Epithelial cell of prostate (primary cell): ENCODE measurements around the gene NLRP3.
A peak's percentile ranks its signal among the peaks of the same experiment; 100 is the strongest.
"Not testable (repeated sequence)": the region's sequence is repeated elsewhere in the genome, so short reads cannot be mapped to it uniquely, and the experiment has no call there.

Experiments used
- DNase-seq: peaks from one replicate; pipeline ENCODE4 v3.0.0-alpha.2; 2011; ENCODE audit warnings: low read depth, low spot score
- H3K27ac ChIP-seq: fragments of 450-650 bp; 2 replicates; pipeline ENCODE4 v1.5.1; 2017; ENCODE audit warnings: mild to moderate bottlenecking

The NLRP3 gene

DNA sequence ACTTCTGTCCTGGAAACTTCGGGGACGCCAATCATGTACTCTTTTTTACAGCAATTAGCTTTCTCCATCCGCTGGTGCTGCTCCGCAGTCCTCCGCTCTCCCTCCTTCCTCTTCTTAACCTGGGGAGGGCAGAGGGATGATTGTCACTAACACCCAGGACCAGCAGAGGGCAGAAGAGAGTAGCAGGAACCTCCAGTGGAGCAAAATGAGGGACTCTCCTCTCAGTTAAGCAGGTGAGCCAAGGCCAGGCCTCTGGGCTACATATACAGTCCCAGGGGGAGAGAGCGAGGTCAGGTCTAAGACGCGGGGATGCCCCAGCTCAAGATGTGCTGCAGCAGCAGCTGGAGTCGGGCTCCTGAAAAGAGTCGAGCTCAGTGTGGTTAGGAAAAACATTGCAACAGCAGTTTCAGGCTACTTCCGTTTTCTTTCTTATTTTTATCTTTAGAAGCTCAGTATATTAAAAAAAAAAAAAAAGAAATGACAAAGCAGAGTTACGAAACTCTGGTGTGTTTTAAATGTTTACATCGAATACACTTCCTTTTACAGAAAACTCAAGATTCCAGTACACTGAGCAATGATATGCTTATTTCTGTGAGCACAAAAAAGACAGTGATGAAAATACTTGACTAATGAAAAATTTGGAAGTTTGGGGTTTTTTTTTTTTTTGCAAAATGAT is 25.7 kb upstream of the NLRP3 start:
- peak overlapping the region; percentile 34 for H3K27ac ChIP-seq
- no peak for DNase-seq

DNA sequence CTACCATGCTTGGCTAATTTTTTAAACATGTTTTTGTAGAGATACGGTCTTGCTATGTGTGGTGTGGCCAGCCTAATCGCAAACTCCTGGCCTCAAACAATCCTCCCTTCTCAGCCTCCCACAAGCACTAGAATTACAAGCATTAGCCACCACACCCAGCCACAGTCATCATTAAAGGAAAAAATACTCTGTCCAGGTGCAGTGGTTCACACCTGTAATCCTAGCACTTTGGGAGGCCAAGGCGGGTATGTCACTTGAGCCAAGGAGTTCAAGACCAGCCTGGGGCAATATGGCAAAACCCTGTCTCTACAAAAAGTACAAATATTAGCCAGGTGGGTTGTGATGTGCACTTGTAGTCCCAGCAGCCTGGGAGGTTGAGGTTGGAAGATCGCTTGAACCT is 25.0 kb upstream of the NLRP3 start:
- no peak for DNase-seq
- H3K27ac ChIP-seq, result no peak overlapping the region

DNA sequence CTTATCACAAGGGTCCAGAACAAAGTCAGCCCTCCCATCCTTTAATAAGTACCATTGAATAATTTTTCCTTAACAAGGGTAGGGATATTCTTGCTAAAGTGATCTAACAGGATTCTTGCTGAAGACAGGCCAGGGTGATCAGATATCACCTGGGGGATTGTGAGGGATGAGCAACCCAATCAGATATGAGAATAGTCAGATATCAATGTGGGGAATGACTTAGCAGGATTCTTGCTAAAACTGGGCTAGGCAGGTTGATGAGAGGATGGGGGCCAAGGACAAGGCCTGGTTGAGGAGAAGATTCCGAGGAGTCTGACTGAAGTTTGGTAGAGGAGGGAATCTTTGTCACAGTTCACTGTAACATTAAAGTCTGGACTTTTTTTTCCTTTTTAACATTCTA is 23.9 kb upstream of the NLRP3 start:
- H3K27ac ChIP-seq, result no peak overlapping the region
- DNase-seq, result no peak

DNA sequence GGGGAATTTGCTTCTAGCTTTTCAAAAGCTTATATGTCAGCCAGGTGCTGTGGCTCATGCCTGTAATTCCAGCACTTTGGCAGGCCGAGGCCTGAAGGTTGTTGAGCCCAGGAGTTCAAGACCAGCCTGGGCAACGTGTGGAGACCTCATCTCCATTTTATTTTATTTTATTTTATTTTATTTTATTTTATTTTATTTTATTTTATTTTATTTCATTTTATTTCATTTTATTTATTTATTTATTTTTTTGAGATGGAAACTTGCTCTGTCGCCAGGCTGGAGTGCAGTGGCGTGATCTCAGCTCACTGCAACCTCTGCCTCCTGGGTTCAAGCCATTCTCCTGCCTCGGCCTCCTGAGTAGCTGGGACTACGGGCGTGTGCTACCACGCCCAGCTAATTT is 20.9 kb upstream of the NLRP3 start:
- not testable (repeated sequence) for DNase-seq, H3K27ac ChIP-seq

DNA sequence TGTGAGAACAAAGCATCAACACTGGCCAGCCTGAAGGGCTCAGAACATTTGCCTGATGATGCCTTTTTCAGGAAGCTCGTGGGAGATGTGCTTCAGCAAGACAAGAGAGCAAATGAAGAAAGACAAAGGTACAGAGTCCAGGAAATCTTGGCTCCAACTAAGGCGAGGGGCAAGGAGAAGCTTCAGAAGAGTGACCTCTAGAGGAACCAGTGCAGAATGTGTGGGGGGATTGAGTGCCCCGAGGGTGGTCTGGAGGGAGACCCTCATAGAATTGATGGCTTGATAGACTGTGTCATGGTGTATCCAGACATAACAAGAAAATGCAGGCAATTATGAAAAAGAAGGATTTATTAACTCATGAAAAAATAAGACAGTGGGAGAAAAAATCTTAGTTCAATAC is 15.3 kb upstream of the NLRP3 start:
- no peak overlapping the region for H3K27ac ChIP-seq
- no peak for DNase-seq

DNA sequence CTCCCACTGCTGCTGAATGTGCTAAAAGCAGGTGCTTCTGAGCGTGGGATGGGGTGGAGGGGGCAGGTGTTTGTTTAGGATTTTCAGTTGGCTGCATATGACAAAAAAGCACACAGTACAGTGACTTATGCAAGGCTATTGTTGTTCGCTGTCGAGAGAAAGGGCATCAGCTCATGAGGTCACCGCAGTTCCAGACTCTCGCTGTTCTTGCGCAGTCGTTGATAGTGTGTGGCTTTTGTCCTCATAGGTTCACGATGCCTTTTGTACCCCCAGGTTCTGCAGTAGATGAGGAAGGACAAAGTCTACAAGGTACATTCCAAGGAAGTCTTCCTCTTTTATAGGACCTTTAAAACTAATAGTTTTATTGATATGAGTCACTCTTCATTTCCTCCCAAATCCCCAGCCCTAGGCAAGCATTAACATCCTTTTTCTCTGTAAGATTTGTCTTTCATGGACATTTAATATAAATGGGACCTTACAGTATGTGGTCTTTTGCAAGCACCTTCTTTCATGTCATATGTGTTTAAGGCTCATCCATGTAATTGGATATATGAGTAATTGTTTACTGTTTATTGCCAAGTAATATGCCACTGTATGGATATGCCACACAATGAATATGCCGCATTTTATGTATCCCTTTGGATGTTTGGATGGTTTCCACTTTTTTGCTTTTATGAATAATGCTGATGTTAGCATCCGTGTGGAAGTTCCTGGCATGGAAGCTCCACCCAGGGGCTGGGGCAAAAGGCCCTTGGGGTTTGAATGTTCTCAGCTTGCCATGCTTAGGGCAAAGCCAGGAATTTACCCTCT is 14.5 kb upstream of the NLRP3 start:
- DNase-seq, result no peak
- H3K27ac ChIP-seq, result peak overlapping the region; percentile 31

DNA sequence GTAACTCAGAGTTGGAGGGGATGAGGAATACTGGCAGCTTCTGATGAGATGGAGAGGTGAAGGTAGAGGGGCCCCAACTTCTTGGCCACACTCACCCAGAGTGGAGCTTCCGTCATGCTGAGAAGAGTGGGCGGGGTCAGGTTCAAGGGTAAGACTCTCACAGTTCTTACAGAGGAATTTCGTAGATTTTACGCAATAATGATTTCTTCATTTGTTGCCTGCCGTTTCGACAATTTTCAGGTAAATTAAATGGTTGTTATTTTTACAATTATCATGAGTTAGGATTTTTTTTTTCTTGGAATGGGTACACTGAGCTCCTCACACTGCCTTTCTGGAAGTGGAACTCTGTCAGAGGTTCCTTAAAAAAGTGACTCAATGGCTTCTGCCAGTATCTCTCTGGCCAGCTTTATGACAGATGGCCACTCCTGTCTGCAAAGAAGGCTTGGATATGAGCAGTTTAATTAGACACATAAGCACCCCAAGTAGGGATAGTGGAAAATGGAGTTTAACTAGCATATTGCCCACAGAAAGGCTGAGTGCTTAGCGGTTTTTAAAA is 13.8 kb upstream of the NLRP3 start:
- peak overlapping the region; percentile 31 for H3K27ac ChIP-seq
- no peak for DNase-seq

DNA sequence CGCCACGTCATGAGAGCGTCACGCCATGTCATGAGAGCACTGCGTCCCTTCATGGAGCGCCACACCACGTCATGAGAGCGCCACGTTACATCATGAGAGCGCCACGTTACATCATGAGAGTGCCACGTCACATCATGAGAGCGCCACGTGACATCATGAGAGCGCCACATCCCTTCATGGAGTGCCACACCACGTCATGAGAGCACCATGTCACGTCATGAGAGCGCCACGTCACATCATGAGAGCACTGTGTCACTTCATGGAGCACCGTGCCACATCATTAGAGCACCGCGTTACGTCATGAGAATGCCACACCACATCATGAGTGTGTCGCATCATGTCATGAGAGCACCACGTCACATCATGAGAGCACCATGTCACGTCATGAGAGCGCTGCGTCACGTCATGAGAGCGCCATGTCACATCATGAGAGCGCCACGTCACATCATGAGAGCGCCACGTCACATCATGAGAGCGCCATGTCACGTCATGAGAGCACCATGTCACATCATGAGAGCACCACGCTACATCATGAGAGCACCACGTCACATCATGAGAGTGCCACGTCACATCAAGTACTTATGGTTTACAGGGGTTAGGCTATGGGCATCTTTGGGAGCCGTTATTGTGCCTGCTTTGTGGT is 9.8 kb upstream of the NLRP3 start:
- H3K27ac ChIP-seq, result no peak overlapping the region
- DNase-seq, result no peak

DNA sequence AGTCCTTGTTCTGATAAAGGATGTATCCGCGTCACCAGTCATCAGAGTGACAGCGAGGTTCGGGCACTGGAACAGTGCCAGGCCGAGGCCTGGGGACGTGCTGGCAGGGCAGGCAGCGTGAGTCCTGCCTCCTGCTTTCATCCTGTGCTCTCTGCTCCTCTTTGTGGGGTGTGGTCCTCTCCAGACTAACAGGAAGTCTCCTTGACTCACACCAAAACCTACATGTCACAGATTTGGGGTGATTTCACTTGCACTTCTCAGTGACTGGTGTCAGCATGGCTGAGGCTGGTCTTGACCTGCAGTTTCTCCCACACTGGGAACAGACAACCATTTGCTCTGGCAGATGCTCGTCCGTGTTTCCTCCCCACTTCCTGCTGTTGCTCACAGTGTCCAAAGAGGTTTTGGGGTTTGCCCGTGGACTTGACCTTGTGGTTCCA is 8.8 kb upstream of the NLRP3 start:
- DNase-seq, result no peak
- peak overlapping the region; percentile 3 for H3K27ac ChIP-seq

DNA sequence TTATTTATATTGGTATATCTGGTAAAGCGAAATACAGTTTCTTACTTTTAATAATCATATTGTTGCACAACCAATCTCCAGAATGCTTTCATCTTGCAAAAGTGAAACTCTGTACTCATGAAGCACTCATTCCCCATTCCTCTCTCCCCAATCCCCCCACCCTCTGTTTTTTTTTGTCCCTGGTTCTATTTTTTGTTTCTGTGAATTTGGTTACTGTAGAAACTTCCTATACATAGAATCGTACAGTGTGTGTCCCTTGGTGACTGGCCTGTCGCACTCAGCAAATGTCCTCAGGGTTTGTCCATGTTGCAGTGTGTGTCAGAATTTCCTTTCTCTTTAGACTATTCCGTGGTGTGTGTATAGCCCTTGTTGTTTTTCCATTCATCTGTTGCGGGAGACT is 7.9 kb upstream of the NLRP3 start:
- H3K27ac ChIP-seq, result no peak overlapping the region
- DNase-seq, result no peak

DNA sequence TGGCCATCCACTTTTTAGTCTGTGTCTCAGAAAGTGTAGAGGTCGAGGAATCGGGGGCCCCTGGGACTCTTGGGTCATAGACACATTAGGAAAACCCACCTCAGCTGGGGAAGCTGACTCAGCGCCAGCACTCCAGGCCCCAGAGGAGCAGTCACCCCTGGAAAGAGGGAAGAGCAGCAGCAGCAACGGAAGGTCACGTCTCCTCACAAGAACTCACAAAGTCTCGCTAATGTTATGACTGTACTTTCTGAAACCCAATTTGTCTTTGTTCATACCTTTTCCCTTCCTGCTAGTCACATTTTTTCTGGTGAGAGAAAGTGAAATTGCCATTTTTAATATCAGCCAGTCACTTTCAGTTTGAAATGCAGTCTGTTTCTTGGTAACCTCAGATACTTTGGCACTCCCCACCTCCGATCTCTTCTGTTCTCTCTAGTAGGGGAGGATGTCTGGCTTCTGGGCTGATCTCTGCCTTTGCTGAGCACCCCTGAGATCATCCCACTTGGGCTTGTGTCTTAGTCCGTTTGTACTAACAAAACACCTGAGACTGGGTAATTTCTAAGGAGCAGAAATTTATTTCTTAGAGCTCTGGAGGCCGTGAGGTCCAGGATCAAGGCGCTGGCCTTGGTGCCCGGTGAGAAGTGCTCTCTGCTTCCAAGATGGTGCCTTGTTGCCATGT is 6.0 kb upstream of the NLRP3 start:
- H3K27ac ChIP-seq, result no peak overlapping the region
- DNase-seq, result no peak

DNA sequence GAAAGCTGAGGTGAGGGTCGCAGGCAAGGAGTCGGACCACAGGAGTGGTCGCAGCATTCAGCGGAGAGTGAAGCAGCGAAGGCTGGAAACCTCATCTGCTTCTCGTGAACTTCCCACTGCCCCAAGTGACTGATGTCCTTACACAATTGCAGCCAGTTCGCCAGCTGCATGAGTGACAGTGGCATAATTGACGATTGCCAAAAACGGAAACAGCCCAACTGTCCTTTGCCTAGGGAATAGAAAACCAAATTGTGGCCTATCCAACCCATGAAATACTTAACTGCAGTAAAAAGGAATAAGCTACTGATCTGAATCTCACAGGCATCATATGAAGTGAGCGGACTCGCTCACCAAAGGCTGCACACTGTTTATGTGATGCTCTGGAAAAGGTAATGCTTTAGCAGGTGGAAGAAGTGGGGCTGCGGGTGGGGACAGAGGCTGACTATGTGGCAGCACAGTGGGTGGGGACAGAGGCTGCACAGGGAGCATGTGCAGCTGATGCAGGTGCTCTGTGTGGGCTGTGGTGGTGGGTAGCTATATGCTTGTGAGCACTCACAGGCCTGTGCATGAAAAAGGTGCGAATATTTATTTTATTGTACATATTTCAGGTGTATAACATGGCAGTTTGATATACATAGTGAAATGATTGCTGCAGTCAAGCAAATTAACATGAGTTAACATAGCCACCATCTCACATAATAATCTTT is 4.2 kb upstream of the NLRP3 start:
- H3K27ac ChIP-seq, result no peak overlapping the region

DNA sequence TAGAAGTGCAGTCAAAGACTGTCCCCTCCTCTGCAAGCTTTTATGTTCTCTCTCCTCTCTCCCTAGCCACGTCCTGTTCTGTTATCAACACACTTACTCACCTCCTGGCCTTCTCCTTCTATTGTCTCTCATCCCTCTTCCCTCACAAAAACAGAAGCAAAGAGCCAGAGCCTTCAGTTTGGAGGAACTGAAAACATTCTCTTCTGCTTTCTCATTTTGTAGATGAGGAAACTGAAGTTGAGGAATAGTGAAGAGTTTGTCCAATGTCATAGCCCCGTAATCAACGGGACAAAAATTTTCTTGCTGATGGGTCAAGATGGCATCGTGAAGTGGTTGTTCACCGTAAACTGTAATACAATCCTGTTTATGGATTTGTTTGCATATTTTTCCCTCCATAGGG is 1.9 kb downstream of the NLRP3 start:
- no peak overlapping the region for H3K27ac ChIP-seq
- DNase-seq, result no peak

More for the DNA sequence above, 4.2 kb upstream of the NLRP3 start:
- DNase-seq, result no peak

DNA sequence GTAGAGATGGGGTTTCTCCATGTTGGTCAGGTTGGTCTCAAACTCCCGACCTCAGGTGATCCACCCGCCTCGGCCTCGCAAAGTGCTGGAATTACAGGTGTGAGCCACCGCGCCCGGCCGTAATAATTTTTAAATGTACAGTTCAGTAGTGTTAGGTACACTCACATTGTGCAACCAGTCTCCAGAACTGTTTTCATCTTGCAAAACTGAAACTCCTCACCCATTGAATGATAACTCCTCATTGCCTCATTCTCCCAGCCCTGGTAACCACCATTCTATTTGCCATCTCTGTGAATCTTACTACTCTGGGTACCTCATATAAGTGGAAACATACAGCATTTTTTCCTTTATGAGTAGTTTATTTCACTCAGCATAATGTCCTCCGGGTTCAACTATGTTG is 3.4 kb downstream of the NLRP3 start:
- no peak for DNase-seq

DNA sequence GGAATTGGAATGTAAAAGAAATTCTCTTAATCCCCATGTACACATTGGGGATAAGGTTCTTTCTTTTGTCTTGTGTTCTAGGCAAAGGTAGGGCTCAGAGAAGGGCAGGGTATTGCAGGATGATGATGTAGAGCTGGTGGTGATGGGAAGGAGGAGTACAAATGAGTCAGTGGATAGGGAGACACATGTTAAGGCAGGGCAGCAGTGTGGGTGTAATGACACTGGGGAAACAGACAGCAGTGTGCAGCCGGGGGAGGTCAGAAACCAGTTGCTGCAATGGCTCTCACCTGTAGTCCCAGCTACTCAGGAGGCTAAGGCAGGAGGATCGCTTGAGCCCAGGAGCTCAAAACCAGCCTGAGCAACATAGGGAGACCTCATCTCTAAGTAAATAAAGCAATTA is 5.1 kb downstream of the NLRP3 start:
- peak overlapping the region; percentile 48 for H3K27ac ChIP-seq
- DNase-seq, result peak; percentile 44

More for the DNA sequence above, 3.4 kb downstream of the NLRP3 start:
- H3K27ac ChIP-seq, result no peak overlapping the region

DNA sequence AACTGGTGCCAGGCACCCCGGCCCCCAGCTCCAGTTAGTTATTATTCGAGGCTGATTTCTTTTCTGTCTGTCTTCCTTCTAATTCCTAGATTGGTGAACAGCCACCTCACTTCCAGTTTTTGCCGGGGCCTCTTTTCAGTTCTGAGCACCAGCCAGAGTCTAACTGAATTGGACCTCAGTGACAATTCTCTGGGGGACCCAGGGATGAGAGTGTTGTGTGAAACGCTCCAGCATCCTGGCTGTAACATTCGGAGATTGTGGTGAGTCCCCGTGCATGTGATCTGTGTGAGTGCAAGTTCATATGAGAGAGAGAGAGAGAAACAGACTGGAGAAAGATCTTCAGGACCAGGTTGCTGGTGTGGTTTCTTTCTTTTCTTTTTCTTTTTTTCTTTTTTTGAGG is 13.5 kb downstream of the NLRP3 start:
- H3K27ac ChIP-seq, result no peak overlapping the region
- DNase-seq, result no peak

DNA sequence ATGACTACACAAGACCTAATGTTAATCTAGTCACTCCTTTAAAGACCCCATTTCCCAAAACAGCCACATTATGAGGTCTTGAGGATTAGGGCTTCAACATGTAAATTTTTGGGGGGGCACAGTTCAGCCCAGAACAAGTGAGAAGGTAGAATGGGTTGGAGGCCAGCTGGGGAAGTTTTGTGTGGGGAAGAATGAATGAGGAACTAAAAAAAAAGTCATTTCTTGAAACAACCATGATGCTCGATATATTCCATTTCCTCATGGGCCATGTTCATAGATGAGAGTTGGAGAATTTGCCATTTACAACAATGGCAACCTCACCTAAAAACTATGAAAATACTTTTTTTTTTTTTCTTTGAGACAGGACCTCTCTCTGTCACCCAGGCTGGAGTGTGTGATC is 14.5 kb downstream of the NLRP3 start:
- H3K27ac ChIP-seq, result no peak overlapping the region
- no peak for DNase-seq

DNA sequence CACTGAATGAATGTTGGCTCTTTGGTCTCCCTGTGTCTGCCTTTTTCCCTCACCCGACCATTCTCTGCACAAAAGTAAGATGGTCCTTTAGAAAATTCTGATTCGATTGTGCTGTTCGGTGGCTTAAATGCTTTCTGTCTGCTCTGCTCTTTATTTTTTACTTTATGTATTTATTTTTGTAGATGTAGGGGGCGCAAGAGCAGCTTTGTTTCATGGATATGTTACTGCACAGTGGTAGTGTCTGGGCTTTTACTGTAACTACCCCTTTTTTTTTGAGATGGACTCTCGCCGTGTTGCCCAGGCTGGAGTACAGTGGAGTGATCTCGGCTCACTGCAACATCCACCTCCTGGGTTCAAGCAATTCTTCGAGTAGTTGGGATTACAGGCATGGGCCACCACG is 15.7 kb downstream of the NLRP3 start:
- H3K27ac ChIP-seq, result no peak overlapping the region
- no peak for DNase-seq

DNA sequence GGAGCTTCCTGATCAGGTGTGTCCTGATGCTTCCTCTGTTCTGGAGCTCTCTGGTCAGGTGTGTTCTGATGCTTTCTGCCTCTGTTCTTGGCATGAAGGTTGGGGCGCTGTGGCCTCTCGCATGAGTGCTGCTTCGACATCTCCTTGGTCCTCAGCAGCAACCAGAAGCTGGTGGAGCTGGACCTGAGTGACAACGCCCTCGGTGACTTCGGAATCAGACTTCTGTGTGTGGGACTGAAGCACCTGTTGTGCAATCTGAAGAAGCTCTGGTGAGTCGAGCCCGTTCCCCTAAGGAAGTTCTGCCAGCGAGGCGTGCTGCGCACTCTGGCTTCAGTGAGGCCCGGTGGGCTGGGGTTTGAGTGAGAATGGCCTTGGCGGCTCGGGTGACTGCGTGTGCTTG is 18.0 kb downstream of the NLRP3 start:
- DNase-seq, result no peak
- H3K27ac ChIP-seq, result no peak overlapping the region
